H9 (cell line): Measurements from ENCODE around the gene AFAP1L2. TPM values are rescaled to one million over a fixed set of nuclear protein-coding genes. Genes with fewer than 3 reads are reported as not detected.

Source experiments
- DNase-seq: peaks from one replicate; pipeline ENCODE4 v3.0.0-alpha.2; 2017
- H2AFZ ChIP-seq: one replicate; pipeline ENCODE4 v1.6.1; 2013; ENCODE audit warnings: mild to moderate bottlenecking, low read length, control low read depth, moderate library complexity
- H2AK5ac ChIP-seq: 2 replicates; pipeline ENCODE4 v1.6.1; 2013; ENCODE audit warnings: low read length, control low read depth, mixed read lengths; ENCODE audit not compliant: insufficient read length
- H2BK120ac ChIP-seq: one replicate; pipeline ENCODE4 v1.6.1; 2013; ENCODE audit warnings: low read depth, mild to moderate bottlenecking, low read length, control low read depth, inconsistent platforms; ENCODE audit not compliant: poor library complexity, severe bottlenecking
- H2BK12ac ChIP-seq: 2 replicates; pipeline ENCODE4 v1.6.1; 2013; ENCODE audit warnings: low read length, control low read depth, mixed read lengths, low read depth; ENCODE audit not compliant: insufficient read length
- H2BK15ac ChIP-seq: 2 replicates; pipeline ENCODE4 v1.6.1; 2013; ENCODE audit warnings: low read depth, low read length, control low read depth
- H2BK20ac ChIP-seq: one replicate; pipeline ENCODE4 v1.6.1; 2013; ENCODE audit warnings: low read depth, mild to moderate bottlenecking, low read length, control low read depth, inconsistent platforms; ENCODE audit not compliant: poor library complexity, severe bottlenecking
- H2BK5ac ChIP-seq: 2 replicates; pipeline ENCODE4 v1.6.1; 2013; ENCODE audit warnings: low read length, control low read depth, mixed read lengths; ENCODE audit not compliant: insufficient read length
- H3K14ac ChIP-seq: 2 replicates; pipeline ENCODE4 v1.6.1; 2013; ENCODE audit warnings: low read length, control low read depth; ENCODE audit not compliant: insufficient read depth
- H3K18ac ChIP-seq: 2 replicates; pipeline ENCODE4 v1.6.1; 2013; ENCODE audit warnings: low read depth, mild to moderate bottlenecking, mixed read lengths, low read length, control low read depth; ENCODE audit not compliant: insufficient read length
- H3K23ac ChIP-seq: 2 replicates; pipeline ENCODE4 v1.6.1; 2013; ENCODE audit warnings: low read length, control low read depth, mixed read lengths, low read depth; ENCODE audit not compliant: insufficient read length
- H3K23me2 ChIP-seq: 2 replicates; pipeline ENCODE4 v1.6.1; 2013; ENCODE audit warnings: low read depth, mild to moderate bottlenecking, mixed read lengths, low read length, control low read depth; ENCODE audit not compliant: insufficient read length, poor library complexity, severe bottlenecking
- H3K27ac ChIP-seq: 2 replicates; pipeline ENCODE4 v1.5.1; 2013; ENCODE audit warnings: low read length, control low read depth, mixed read lengths, low read depth; ENCODE audit not compliant: insufficient read length
- H3K27me3 ChIP-seq: 2 replicates; pipeline ENCODE4 v1.6.1; 2013; ENCODE audit warnings: low read length, control low read depth, inconsistent platforms; ENCODE audit not compliant: insufficient read depth
- H3K4ac ChIP-seq: 2 replicates; pipeline ENCODE4 v1.6.1; 2013; ENCODE audit warnings: low read depth, mild to moderate bottlenecking, control low read depth, inconsistent platforms, low read length, moderate library complexity
- H3K4me1 ChIP-seq: 2 replicates; pipeline ENCODE4 v1.6.1; 2013; ENCODE audit warnings: low read length, control low read depth, inconsistent platforms; ENCODE audit not compliant: insufficient read depth
- H3K4me2 ChIP-seq: 2 replicates; pipeline ENCODE4 v1.6.1; 2013; ENCODE audit warnings: low read length, control low read depth, mixed read lengths; ENCODE audit not compliant: insufficient read length, insufficient read depth
- H3K56ac ChIP-seq: 2 replicates; pipeline ENCODE4 v1.6.1; 2013; ENCODE audit warnings: low read depth, mild to moderate bottlenecking, mixed read lengths, low read length, control low read depth; ENCODE audit not compliant: insufficient read length
- H3K79me1 ChIP-seq: 2 replicates; pipeline ENCODE4 v1.6.1; 2013; ENCODE audit warnings: low read depth, mild to moderate bottlenecking, moderate library complexity, low read length, control low read depth, inconsistent platforms; ENCODE audit not compliant: insufficient read depth, poor library complexity, severe bottlenecking
- H3K79me2 ChIP-seq: 2 replicates; pipeline ENCODE4 v1.6.1; 2013; ENCODE audit warnings: low read length, control low read depth, inconsistent platforms; ENCODE audit not compliant: insufficient read depth
- H3K9ac ChIP-seq: 2 replicates; pipeline ENCODE4 v1.6.1; 2013; ENCODE audit warnings: low read length, control low read depth, mixed read lengths; ENCODE audit not compliant: insufficient read length; ENCODE audit errors: extremely low read depth
- H3K9me3 ChIP-seq: one replicate; pipeline ENCODE4 v1.6.1; 2013; ENCODE audit warnings: low read depth, low read length, inconsistent platforms; ENCODE audit not compliant: control insufficient read depth
- H3T11ph ChIP-seq: one replicate; pipeline ENCODE4 v1.6.1; 2013; ENCODE audit warnings: mild to moderate bottlenecking, low read length, control low read depth, inconsistent platforms
- H4K20me1 ChIP-seq: one replicate; pipeline ENCODE4 v1.6.1; 2013; ENCODE audit not compliant: control insufficient read depth, insufficient read length, insufficient read depth
- H4K5ac ChIP-seq: 2 replicates; pipeline ENCODE4 v1.6.1; 2013; ENCODE audit warnings: low read depth, mild to moderate bottlenecking, mixed read lengths, low read length, control low read depth; ENCODE audit not compliant: insufficient read length
- H4K8ac ChIP-seq: replicated peaks from 2 replicates; pipeline ENCODE4 v1.6.1; 2013; ENCODE audit warnings: low read length, control low read depth, mixed read lengths, low read depth; ENCODE audit not compliant: insufficient read length
- H4K91ac ChIP-seq: 2 replicates; pipeline ENCODE4 v1.6.1; 2013; ENCODE audit warnings: low read depth, mild to moderate bottlenecking, moderate library complexity, mixed read lengths, low read length, control low read depth; ENCODE audit not compliant: insufficient read length
- H3K27ac Mint-ChIP-seq, 3 experiments: 2 replicates in 2 of 3; 3 replicates in 1 of 3; pipeline ENCODE4 v1.8.0; 2020 to 2021; ENCODE audit warnings: mixed read lengths in 3 of 3, mild to moderate bottlenecking in 1 of 3, moderate library complexity in 1 of 3
- H3K27me3 Mint-ChIP-seq: 2 replicates; pipeline ENCODE4 v1.8.0; 2021; ENCODE audit warnings: low read depth, mild to moderate bottlenecking, moderate library complexity, mixed read lengths
- H3K36me3 Mint-ChIP-seq, 3 experiments: 2 replicates in 2 of 3; 3 replicates in 1 of 3; pipeline ENCODE4 v1.8.0; 2020 to 2021; ENCODE audit warnings: low read depth in 3 of 3, mixed read lengths in 3 of 3; ENCODE audit not compliant: insufficient read depth in 1 of 3
- H3K4me1 Mint-ChIP-seq, 2 experiments: 2 replicates each; pipeline ENCODE4 v1.8.0; 2020; ENCODE audit warnings: mixed read lengths in 2 of 2
- H3K4me3 Mint-ChIP-seq, 2 experiments: 2 replicates in 1 of 2; 3 replicates in 1 of 2; pipeline ENCODE4 v1.8.0; 2020 to 2021; ENCODE audit warnings: mild to moderate bottlenecking in 2 of 2, mixed read lengths in 2 of 2, moderate library complexity in 1 of 2
- H3K9me3 Mint-ChIP-seq, 2 experiments: 2 replicates in 1 of 2; 3 replicates in 1 of 2; pipeline ENCODE4 v1.8.0; 2020; ENCODE audit warnings: mild to moderate bottlenecking in 2 of 2, mixed read lengths in 2 of 2, moderate library complexity in 1 of 2
- CTCF ChIP-seq: fragments of 200-600 bp; sonication (generic); conservative IDR thresholded peaks from 3 replicates; pipeline ENCODE4 v1.8.0; 2021; ENCODE audit warnings: antibody characterized with exemption, mild to moderate bottlenecking
- WGBS: extraction: QIAGEN DNeasy Blood & Tissue Kit; methylation state at CpG from one replicate; pipeline ENCODE4 v1.1.7; 2013; ENCODE audit warnings: missing lambda C conversion rate, low lambda C conversion rate, mixed read lengths; ENCODE audit not compliant: insufficient read length; ENCODE audit errors: extremely low coverage; 5-methylcytosine and 5-hydroxymethylcytosine counted together
- total RNA-seq: library from RNA; stranded (reverse); gene quantifications from 2 replicates; pipeline ENCODE4 v1.2.1, GENCODE V29; 2021

Gene AFAP1L2
- total RNA-seq, 1 experiment from 2014 or later = 0.77 TPM

- H3K27ac ChIP-seq = no peak overlapping the region
- H3K4me3 Mint-ChIP-seq = no peak overlapping the region
- no peak overlapping the region for H2BK5ac ChIP-seq
- H3K23me2 ChIP-seq = no peaks in the 10 kb centered on the region
- no peak overlapping the region for H3K4ac ChIP-seq
- no peak overlapping the region for H2BK12ac ChIP-seq
- H3K9me3 Mint-ChIP-seq = no peaks in the 10 kb centered on the region
- no peak overlapping the region for H4K8ac ChIP-seq
- H2AFZ ChIP-seq = no peak overlapping the region
- no peak overlapping the region for H3K27ac Mint-ChIP-seq
- H3K18ac ChIP-seq = no peak overlapping the region
- H3K4me1 ChIP-seq = no peaks in the 10 kb centered on the region
- DNase-seq = no peak
- no peak overlapping the region for H2BK15ac ChIP-seq
- H3K27me3 Mint-ChIP-seq = peaks cover 7% of the 10 kb centered on the region
- no peak overlapping the region for H3T11ph ChIP-seq
- no peak overlapping the region for H2BK20ac ChIP-seq
- H4K20me1 ChIP-seq = no peaks in the 10 kb centered on the region
- H3K36me3 Mint-ChIP-seq = no peaks in the 10 kb centered on the region
- H3K9me3 ChIP-seq = no peaks in the 10 kb centered on the region
- H3K4me2 ChIP-seq = no peak overlapping the region
- no peaks in the 10 kb centered on the region for H3K79me1 ChIP-seq
- no peaks in the 10 kb centered on the region for H3K79me2 ChIP-seq
- no peak overlapping the region for H4K5ac ChIP-seq
- no peak overlapping the region for H3K56ac ChIP-seq
- no peak overlapping the region for H3K14ac ChIP-seq
- no peak for TF ChIP-seq CTCF
- H3K23ac ChIP-seq = no peak overlapping the region
- H2BK120ac ChIP-seq = no peak overlapping the region
- no peak overlapping the region for H4K91ac ChIP-seq
- WGBS = no CpG with 5 or more reads among the region's 3 CpGs
- no peak overlapping the region for H3K9ac ChIP-seq
- H3K4me1 Mint-ChIP-seq = peaks cover 7 to 14% of the 10 kb centered on the region in 2 experiments
- no peaks in the 10 kb centered on the region for H3K27me3 ChIP-seq
- H2AK5ac ChIP-seq = no peak overlapping the region
Observed at GRCh38 chr10:114385557-114385956, 18.7 kb downstream of the AFAP1L2 start.
